Measurements from ENCODE around the gene PIGZ. TPM values are rescaled to one million over a fixed set of nuclear protein-coding genes. Genes with fewer than 3 reads are reported as not detected.

The PIGZ gene
- total RNA-seq, 4 donors from 2014 or later: 143 to 541 (median 233) TPM

DNA sequence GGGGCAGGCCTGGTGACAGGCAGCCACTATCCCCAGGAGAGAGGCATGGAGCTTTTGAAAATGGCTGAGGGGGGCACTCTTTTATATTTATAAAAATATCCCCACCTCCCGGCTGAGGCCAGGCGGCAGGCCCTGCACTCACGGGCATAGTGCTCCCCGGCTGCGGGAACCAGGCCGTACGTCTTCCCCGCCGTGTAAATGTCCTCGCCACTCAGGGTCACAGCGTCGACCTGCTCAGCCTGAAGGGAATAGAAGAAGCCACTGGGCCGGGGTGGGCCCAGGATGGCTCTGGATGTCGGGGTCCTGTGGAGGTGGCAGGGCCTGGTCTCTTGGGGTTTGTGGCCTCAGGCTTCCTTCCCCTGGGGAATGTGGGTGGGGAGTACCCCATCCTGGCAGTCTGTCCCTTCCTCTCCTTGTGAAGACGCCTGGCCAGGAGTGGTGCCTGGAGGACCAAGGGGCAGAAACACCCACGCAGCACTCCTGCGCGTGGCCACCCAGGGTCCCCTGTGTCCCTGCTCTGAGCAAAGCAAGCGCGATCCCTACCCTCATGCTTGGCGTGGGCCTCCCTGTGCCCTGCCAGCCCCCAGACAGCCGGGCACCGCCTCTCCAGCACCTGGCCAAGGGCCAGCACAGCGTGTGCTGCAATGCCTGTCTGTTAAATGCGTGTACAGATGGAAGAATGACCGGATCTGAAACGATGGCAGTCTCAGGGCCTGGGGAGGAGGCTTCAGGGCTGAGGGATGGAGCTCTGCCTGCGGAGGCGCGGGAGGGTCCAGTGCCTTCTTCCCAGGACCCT, 42.1 kb upstream of the PIGZ start:
- no peaks in the 10 kb centered on the region for H3K36me3 ChIP-seq
- 79 to 87% methylated on average over 3 to 30 of the region's 30 CpGs for WGBS, 2 donors (ENCODE audit: low coverage in 1 of 2)
- TF ChIP-seq POLR2AphosphoS5 (IDR thresholded peaks at IDR 0.05): no peak
- TF ChIP-seq POLR2A (IDR thresholded peaks at IDR 0.05): no peak
- TF ChIP-seq, protein P1, sequence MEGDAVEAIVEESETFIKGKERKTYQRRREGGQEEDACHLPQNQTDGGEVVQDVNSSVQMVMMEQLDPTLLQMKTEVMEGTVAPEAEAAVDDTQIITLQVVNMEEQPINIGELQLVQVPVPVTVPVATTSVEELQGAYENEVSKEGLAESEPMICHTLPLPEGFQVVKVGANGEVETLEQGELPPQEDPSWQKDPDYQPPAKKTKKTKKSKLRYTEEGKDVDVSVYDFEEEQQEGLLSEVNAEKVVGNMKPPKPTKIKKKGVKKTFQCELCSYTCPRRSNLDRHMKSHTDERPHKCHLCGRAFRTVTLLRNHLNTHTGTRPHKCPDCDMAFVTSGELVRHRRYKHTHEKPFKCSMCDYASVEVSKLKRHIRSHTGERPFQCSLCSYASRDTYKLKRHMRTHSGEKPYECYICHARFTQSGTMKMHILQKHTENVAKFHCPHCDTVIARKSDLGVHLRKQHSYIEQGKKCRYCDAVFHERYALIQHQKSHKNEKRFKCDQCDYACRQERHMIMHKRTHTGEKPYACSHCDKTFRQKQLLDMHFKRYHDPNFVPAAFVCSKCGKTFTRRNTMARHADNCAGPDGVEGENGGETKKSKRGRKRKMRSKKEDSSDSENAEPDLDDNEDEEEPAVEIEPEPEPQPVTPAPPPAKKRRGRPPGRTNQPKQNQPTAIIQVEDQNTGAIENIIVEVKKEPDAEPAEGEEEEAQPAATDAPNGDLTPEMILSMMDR (IDR thresholded peaks at IDR 0.05): no peak
- TF ChIP-seq EP300 (IDR thresholded peaks at IDR 0.05; ENCODE audit: low read depth): no peak
- H3K27me3 ChIP-seq: no peaks in the 10 kb centered on the region
- no peak overlapping the region for H3K27ac ChIP-seq
- no peak overlapping the region for H3K4me3 ChIP-seq
- intact Hi-C loops (cut with DNase I; ENCODE audit: low total_unique reads) (no loop called here), in situ Hi-C loops (cut with MboI; ENCODE audit: low pct_ligation_motif_present in 1 of 4, low pct_unique_long_range_greater_than_20kb in 1 of 4, low sequenced_read_pairs in 3 of 4) (no loop called here)
- H3K9me3 ChIP-seq: no peaks in the 10 kb centered on the region
- H3K4me1 ChIP-seq: no peaks in the 10 kb centered on the region
- DNase-seq: no peak

DNA sequence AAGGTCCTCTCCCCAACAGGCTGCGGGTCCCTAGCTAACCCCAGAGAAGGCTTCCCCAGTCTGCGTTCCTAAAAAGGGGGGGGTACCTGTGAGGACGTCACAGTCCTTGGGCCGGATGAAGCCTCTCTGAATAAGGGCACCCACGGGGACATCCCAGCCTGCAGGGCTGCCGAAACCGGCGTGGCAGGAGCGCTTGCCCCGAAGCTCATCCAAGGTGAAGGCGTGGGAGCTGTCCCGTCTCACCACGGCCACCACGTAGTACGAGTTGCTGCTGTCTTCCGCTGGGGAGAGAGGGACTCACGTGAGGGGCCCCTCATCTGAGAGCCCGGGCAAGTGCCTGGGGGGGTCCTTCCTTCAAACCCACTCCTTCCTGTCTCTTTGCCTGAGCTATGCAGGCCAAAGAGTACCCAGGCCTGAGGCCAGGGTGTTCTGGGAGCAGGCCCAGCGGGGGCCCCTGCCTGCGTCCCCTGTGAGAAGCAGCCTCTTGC, 40.9 kb upstream of the PIGZ start:
- Histone ChIP-seq H3K27me3 (no peaks in the 10 kb centered on the region), H3K4me3 (no peak overlapping the region), H3K4me1 (no peaks in the 10 kb centered on the region), H3K9me3 (no peaks in the 10 kb centered on the region), H3K27ac (no peak overlapping the region), H3K36me3 (no peaks in the 10 kb centered on the region)
- no peak for DNase-seq
- in situ Hi-C loops (cut with MboI; ENCODE audit: low pct_ligation_motif_present in 1 of 4, low pct_unique_long_range_greater_than_20kb in 1 of 4, low sequenced_read_pairs in 3 of 4) (no loop called here), intact Hi-C loops (cut with DNase I; ENCODE audit: low total_unique reads) (no loop called here)
- no peak for TF ChIP-seq EP300 (IDR thresholded peaks at IDR 0.05; ENCODE audit: low read depth)
- TF ChIP-seq POLR2AphosphoS5 (IDR thresholded peaks at IDR 0.05): no peak
- TF ChIP-seq, protein P1 (IDR thresholded peaks at IDR 0.05): no peak
- TF ChIP-seq POLR2A (IDR thresholded peaks at IDR 0.05): no peak
- 83 to 90% methylated on average over 2 to 20 of the region's 20 CpGs for WGBS, 2 donors (ENCODE audit: low coverage in 1 of 2)

DNA sequence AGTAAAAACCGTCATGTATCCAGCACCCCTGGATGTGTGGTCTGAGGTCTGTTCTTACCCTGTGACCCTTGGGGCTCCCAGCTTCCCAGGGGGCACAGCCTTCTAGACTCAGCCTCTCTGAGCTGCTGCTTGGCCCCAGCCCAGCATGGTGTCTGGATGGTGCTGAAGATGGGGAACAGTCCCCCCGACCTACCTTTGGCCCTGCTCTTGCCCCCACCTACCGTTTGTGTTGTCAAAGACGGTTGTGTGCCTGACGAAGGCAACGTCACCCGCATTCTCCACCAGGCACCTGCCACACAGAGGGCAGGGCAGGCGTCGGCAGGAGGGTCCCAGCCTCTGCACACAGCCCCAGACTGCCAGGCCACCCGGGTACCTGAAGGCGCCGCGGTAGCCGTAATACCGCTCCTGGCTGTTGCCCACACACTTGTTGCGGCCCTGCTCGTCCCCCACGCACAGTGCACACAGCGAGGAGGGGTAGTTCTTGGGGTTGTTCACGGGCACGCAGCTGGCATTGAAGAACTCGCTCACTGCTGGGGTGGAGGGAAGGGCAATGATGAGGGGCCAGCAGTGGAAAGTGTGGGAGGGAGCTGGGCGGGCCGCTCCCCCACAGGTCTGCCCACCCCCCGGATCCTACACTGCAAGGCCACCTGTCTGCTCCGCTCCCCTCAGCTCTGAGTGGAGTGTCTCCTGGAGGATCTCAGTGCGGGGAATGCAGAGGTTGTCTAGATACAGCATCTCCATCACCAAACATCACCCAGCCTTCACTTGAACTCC, 40.0 kb upstream of the PIGZ start:
- H3K4me1 ChIP-seq: peaks cover 0 to 7% (median 5%) of the 10 kb centered on the region in 4 donors
- DNase-seq: no peak
- H3K4me3 ChIP-seq: no peak overlapping the region
- in situ Hi-C loops (cut with MboI; ENCODE audit: low pct_ligation_motif_present in 1 of 4, low pct_unique_long_range_greater_than_20kb in 1 of 4, low sequenced_read_pairs in 3 of 4): no loop called here
- whole genome bisulfite sequencing, 2 donors (ENCODE audit: low coverage in 1 of 2): 94% methylated on average over 18 of the region's 27 CpGs; no CpG with 5 or more reads in 1 of the 2 donors
- TF ChIP-seq, protein P1 (IDR thresholded peaks at IDR 0.05): no peak
- no peak overlapping the region for H3K27ac ChIP-seq
- H3K27me3 ChIP-seq: no peaks in the 10 kb centered on the region
- intact Hi-C loops (cut with DNase I; ENCODE audit: low total_unique reads): no loop called here
- no peaks in the 10 kb centered on the region for H3K9me3 ChIP-seq
- H3K36me3 ChIP-seq: no peaks in the 10 kb centered on the region

DNA sequence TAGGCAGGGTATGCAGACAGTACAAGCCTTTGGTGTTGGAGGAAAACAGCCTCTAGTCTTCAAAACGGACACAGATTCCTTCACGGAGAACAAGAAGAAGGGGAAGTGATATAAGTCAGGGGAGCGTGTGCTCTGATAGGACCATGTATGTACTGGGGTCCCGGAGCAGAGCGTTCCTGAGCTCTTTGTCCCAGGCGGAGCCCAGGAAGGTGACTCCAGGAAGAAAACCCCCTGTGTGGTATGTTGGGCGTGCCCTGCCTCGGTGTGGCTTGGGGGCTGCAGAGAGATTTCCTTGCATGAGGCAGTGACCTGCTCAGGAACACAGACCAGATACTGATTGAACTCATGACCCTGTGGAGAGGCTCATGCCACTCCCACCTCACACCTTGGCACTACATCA, 39.3 kb upstream of the PIGZ start:
- Histone ChIP-seq H3K4me3 (no peak overlapping the region), H3K27ac (no peak overlapping the region), H3K9me3 (no peaks in the 10 kb centered on the region), H3K36me3 (no peaks in the 10 kb centered on the region), H3K4me1 (peaks cover 0 to 9% (median 8%) of the 10 kb centered on the region in 4 donors), H3K27me3 (no peaks in the 10 kb centered on the region)
- intact Hi-C loops (cut with DNase I; ENCODE audit: low total_unique reads) (no loop called here), in situ Hi-C loops (cut with MboI; ENCODE audit: low pct_ligation_motif_present in 1 of 4, low pct_unique_long_range_greater_than_20kb in 1 of 4, low sequenced_read_pairs in 3 of 4) (no loop called here)
- no peak for DNase-seq
- TF ChIP-seq, protein P1 (IDR thresholded peaks at IDR 0.05): no peak
- TF ChIP-seq EP300 (IDR thresholded peaks at IDR 0.05; ENCODE audit: low read depth): no peak
- TF ChIP-seq POLR2AphosphoS5 (IDR thresholded peaks at IDR 0.05): no peak
- 81 to 88% methylated on average over 8 of the region's 8 CpGs for WGBS, 2 donors (ENCODE audit: low coverage in 1 of 2)
